A172 (cell line): ENCODE data around the gene ACRBP. TPM values are rescaled to one million over a fixed set of nuclear protein-coding genes. Genes with fewer than 3 reads are reported as not detected.
A peak's percentile ranks its signal among the peaks of the same experiment; 100 is the strongest.

Experiments
- DNase-seq: peaks from one replicate; pipeline ENCODE4 v3.0.0-alpha.2; 2015; ENCODE audit warnings: low spot score
- total RNA-seq: library from RNA; depleted of rRNA; stranded (reverse); fragments of >200 nt; shearing (Covaris generic); gene quantifications from 2 replicates; pipeline ENCODE4 v1.2.3, GENCODE V29; 2014; rRNA removed

The ACRBP gene
- total RNA-seq = 0.65 TPM in 1 of 2 replicates, not detected in the other

- no peak for DNase-seq
These were observed at the start of gene ACRBP for GRCh38 chr12:6647083-6647604. Gene ACRBP, minus strand, starts transcription at chr12:6647432. Its CDS starts 66 bp downstream, at chr12:6647366.

- DNase-seq = no peak
These were observed 48.2 kb upstream of the ACRBP start for GRCh38 chr12:6695313-6696045.

GRCh38 chr12:6694701-6695100 lies 47.5 kb upstream of the ACRBP start:
- no peak for DNase-seq

GRCh38 chr12:6693832-6694355 lies 46.7 kb upstream of the ACRBP start:
- no peak for DNase-seq

GRCh38 chr12:6692888-6693287 lies 45.7 kb upstream of the ACRBP start:
- no peak for DNase-seq

GRCh38 chr12:6691473-6691872 lies 44.2 kb upstream of the ACRBP start:
- peak; percentile 57 for DNase-seq

- DNase-seq = peak; percentile 97
These were observed 42.0 kb upstream of the ACRBP start, which contains the start of gene ZNF384 for GRCh38 chr12:6688999-6689882. Gene ZNF384, minus strand, starts transcription at chr12:6689375. Its CDS starts 9,855 bp downstream, at chr12:6679520.

GRCh38 chr12:6688543-6688998 lies 41.3 kb upstream of the ACRBP start:
- DNase-seq = no peak

GRCh38 chr12:6685814-6686213 lies 38.6 kb upstream of the ACRBP start:
- no peak for DNase-seq

GRCh38 chr12:6684609-6685008 lies 37.4 kb upstream of the ACRBP start:
- DNase-seq = peak; percentile 18

- no peak for DNase-seq
These were observed 29.7 kb upstream of the ACRBP start for GRCh38 chr12:6676962-6677361.

- no peak for DNase-seq
These were observed 24.9 kb upstream of the ACRBP start for GRCh38 chr12:6672143-6672542.

GRCh38 chr12:6667559-6668210 lies 20.5 kb upstream of the ACRBP start:
- DNase-seq = no peak

- no peak for DNase-seq
These were observed 19.0 kb upstream of the ACRBP start for GRCh38 chr12:6666211-6666610.

- no peak for DNase-seq
These were observed 17.7 kb upstream of the ACRBP start for GRCh38 chr12:6664902-6665301.

- peak; percentile 98 for DNase-seq
These were observed 15.9 kb upstream of the ACRBP start, which contains the start of gene ING4 for GRCh38 chr12:6662906-6663742. Gene ING4, minus strand, starts transcription at chr12:6663119. Its CDS starts 18 bp downstream, at chr12:6663101.

- peak; percentile 4 for DNase-seq
These were observed 15.3 kb upstream of the ACRBP start for GRCh38 chr12:6662602-6662905.

- no peak for DNase-seq
These were observed 6.8 kb upstream of the ACRBP start for GRCh38 chr12:6653987-6654386.

GRCh38 chr12:6653342-6653741 lies 6.1 kb upstream of the ACRBP start:
- DNase-seq = no peak

- no peak for DNase-seq
These were observed 5.2 kb upstream of the ACRBP start for GRCh38 chr12:6652391-6652790.

GRCh38 chr12:6650832-6651231 lies 3.6 kb upstream of the ACRBP start:
- DNase-seq = no peak
